ENCODE measurements around the gene KDELR3.

- TF ChIP-seq, protein P1, sequence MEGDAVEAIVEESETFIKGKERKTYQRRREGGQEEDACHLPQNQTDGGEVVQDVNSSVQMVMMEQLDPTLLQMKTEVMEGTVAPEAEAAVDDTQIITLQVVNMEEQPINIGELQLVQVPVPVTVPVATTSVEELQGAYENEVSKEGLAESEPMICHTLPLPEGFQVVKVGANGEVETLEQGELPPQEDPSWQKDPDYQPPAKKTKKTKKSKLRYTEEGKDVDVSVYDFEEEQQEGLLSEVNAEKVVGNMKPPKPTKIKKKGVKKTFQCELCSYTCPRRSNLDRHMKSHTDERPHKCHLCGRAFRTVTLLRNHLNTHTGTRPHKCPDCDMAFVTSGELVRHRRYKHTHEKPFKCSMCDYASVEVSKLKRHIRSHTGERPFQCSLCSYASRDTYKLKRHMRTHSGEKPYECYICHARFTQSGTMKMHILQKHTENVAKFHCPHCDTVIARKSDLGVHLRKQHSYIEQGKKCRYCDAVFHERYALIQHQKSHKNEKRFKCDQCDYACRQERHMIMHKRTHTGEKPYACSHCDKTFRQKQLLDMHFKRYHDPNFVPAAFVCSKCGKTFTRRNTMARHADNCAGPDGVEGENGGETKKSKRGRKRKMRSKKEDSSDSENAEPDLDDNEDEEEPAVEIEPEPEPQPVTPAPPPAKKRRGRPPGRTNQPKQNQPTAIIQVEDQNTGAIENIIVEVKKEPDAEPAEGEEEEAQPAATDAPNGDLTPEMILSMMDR (conservative IDR thresholded peaks at IDR 0.05): no peak
- no peak for TF ChIP-seq EZH2 (IDR thresholded peaks at IDR 0.05; ENCODE audit: low read depth)
Measured at GRCh38 chr22:38418589-38418988, 49.3 kb upstream of the KDELR3 start.

Measured in PC-9 (cell line).